Activated CD4-positive, alpha-beta T cell treated with anti-CD3 and anti-CD28 coated beads, Interleukin-2, amount 50 U/mL, for 4 hours (primary cell): Measurements from ENCODE around the gene PDX1.

Source experiments
- DNase-seq, 2 experiments: peaks; one replicate each; pipeline ENCODE4 v3.0.0-alpha.2; 2020

Gene PDX1

GRCh38 chr13:27919934-27920676 is at the start of gene PDX1:
Gene PDX1 (plus strand): TSS chr13:27920000. CDS start chr13:27920139, 139 bp downstream.
- DNase-seq, result no peak

GRCh38 chr13:27878274-27878673 is 41.5 kb upstream of the PDX1 start:
- no peak for DNase-seq

- no peak for DNase-seq
Measured at GRCh38 chr13:27889471-27889870, 30.3 kb upstream of the PDX1 start.

- no peak for DNase-seq
Measured at GRCh38 chr13:27896726-27897125, 23.1 kb upstream of the PDX1 start.

GRCh38 chr13:27904719-27905118 is 15.1 kb upstream of the PDX1 start:
- DNase-seq, result no peak

GRCh38 chr13:27905650-27906049 is 14.2 kb upstream of the PDX1 start:
- DNase-seq, result no peak

GRCh38 chr13:27907121-27907787 is 12.5 kb upstream of the PDX1 start:
- DNase-seq, result no peak

GRCh38 chr13:27909378-27909777 is 10.4 kb upstream of the PDX1 start:
- no peak for DNase-seq

GRCh38 chr13:27911521-27911920 is 8.3 kb upstream of the PDX1 start:
- DNase-seq, result no peak

GRCh38 chr13:27913160-27913559 is 6.6 kb upstream of the PDX1 start:
- no peak for DNase-seq

GRCh38 chr13:27915301-27916207 is 4.2 kb upstream of the PDX1 start:
- DNase-seq, result no peak

- DNase-seq, result no peak
Measured at GRCh38 chr13:27917121-27917947, 2.5 kb upstream of the PDX1 start.

- DNase-seq, result no peak
Measured at GRCh38 chr13:27918041-27918917, 1.5 kb upstream of the PDX1 start.

GRCh38 chr13:27918918-27919658 is 712 bp upstream of the PDX1 start:
- no peak for DNase-seq

- no peak for DNase-seq
Measured at GRCh38 chr13:27919659-27919933, 204 bp upstream of the PDX1 start.

GRCh38 chr13:27920677-27921420 is 1.0 kb downstream of the PDX1 start:
- DNase-seq, result no peak

GRCh38 chr13:27921421-27921960 is 1.7 kb downstream of the PDX1 start:
- DNase-seq, result no peak

- DNase-seq, result no peak
Measured at GRCh38 chr13:27921961-27922882, 2.4 kb downstream of the PDX1 start.
